ENCODE data around the gene BANP.
A peak's percentile ranks its signal among the peaks of the same experiment; 100 is the strongest.
"Not testable (repeated sequence)": the region's sequence is repeated elsewhere in the genome, so short reads cannot be mapped to it uniquely, and the experiment has no call there.

Gene BANP

GRCh38 chr16:87966685-87967185 lies 15.5 kb downstream of the BANP start:
- DNase-seq: no peak

- no peak for DNase-seq
These were observed 17.3 kb downstream of the BANP start for GRCh38 chr16:87968541-87968940.

GRCh38 chr16:87970186-87970585 lies 19.0 kb downstream of the BANP start:
- no peak for DNase-seq

- DNase-seq: no peak
These were observed 20.7 kb downstream of the BANP start for GRCh38 chr16:87971933-87972332.

GRCh38 chr16:87973717-87974116 lies 22.5 kb downstream of the BANP start:
- DNase-seq: no peak

GRCh38 chr16:87974178-87974577 lies 22.9 kb downstream of the BANP start:
- DNase-seq: no peak

- no peak for DNase-seq
These were observed 25.4 kb downstream of the BANP start for GRCh38 chr16:87976665-87977064.

- no peak for DNase-seq
These were observed 26.9 kb downstream of the BANP start for GRCh38 chr16:87978127-87978526.

GRCh38 chr16:87979352-87979751 lies 28.1 kb downstream of the BANP start:
- no peak for DNase-seq

- DNase-seq: peak in 1 of 5 donors; percentile 26
These were observed 28.8 kb downstream of the BANP start for GRCh38 chr16:87979911-87980630.

GRCh38 chr16:87981376-87981775 lies 30.1 kb downstream of the BANP start:
- peak in 1 of 5 donors; percentile 79 for DNase-seq

GRCh38 chr16:87982581-87983041 lies 31.4 kb downstream of the BANP start:
- DNase-seq: no peak

GRCh38 chr16:87983072-87983736 lies 32.0 kb downstream of the BANP start:
- not testable (repeated sequence) for DNase-seq

GRCh38 chr16:87983737-87984097 lies 32.5 kb downstream of the BANP start:
- peak in 1 of 5 donors; percentile 60 for DNase-seq

- not testable (repeated sequence) for DNase-seq
These were observed 32.9 kb downstream of the BANP start for GRCh38 chr16:87984180-87984579.

GRCh38 chr16:87984632-87985267 lies 33.5 kb downstream of the BANP start:
- DNase-seq: no peak

GRCh38 chr16:87985493-87985892 lies 34.3 kb downstream of the BANP start:
- not testable (repeated sequence) for DNase-seq

- peak in 1 of 5 donors; percentile 38 for DNase-seq
These were observed 35.2 kb downstream of the BANP start for GRCh38 chr16:87986361-87986849.

- DNase-seq: not testable (repeated sequence)
These were observed 37.4 kb downstream of the BANP start for GRCh38 chr16:87988596-87988995.

- DNase-seq: not testable (repeated sequence)
These were observed 39.0 kb downstream of the BANP start for GRCh38 chr16:87990254-87990653.

- not testable (repeated sequence) for DNase-seq
These were observed 40.9 kb downstream of the BANP start for GRCh38 chr16:87992142-87992541.

GRCh38 chr16:87993901-87994300 lies 42.7 kb downstream of the BANP start:
- DNase-seq: no peak

GRCh38 chr16:87995644-87996043 lies 44.4 kb downstream of the BANP start:
- no peak for DNase-seq
